ENCODE data around the gene LCK.
A peak's percentile ranks its signal among the peaks of the same experiment; 100 is the strongest.

LCK gene

GRCh38 chr1:32334864-32335534 is 83.9 kb downstream of the LCK start (continued):
- peak; percentile 78 for TF ChIP-seq PRDM10 (tag by site-specific recombination; IDR thresholded peaks at IDR 0.05)
- TF ChIP-seq ZBTB20 (tag by site-specific recombination; IDR thresholded peaks at IDR 0.05) = no peak; the same call in 1 of the 2 replicates
- peak; percentile 37; the same call in 1 of the 2 replicates for TF ChIP-seq ZNF596 (tag by site-specific recombination; IDR thresholded peaks at IDR 0.05)
- TF ChIP-seq ZIC2 (tag by site-specific recombination; IDR thresholded peaks at IDR 0.05) = peak; percentile 85
- no peak for TF ChIP-seq ZNF37A (tag by site-specific recombination; IDR thresholded peaks at IDR 0.05)
- TF ChIP-seq ZXDB (tag by site-specific recombination; IDR thresholded peaks at IDR 0.05) = 0 out of 2 replicates have a peak, but pooled peaks have one; percentile 17
- no peak for TF ChIP-seq ZNF639 (tag by site-specific recombination; IDR thresholded peaks at IDR 0.05)
- TF ChIP-seq ZNF76 (tag by site-specific recombination; IDR thresholded peaks at IDR 0.05; ENCODE audit: borderline replicate concordance, low read depth) = peak; percentile 25; the same call in 1 of the 2 replicates
- 0 out of 2 replicates have a peak, but pooled peaks have one; percentile 55 for TF ChIP-seq KLF16 (tag by site-specific recombination; IDR thresholded peaks at IDR 0.05)
- TF ChIP-seq ZNF335 (tag by site-specific recombination; conservative IDR thresholded peaks at IDR 0.05) = 0 out of 2 replicates have a peak, but pooled peaks have one; percentile 26
- no peak for TF ChIP-seq MZF1 (tag by site-specific recombination; IDR thresholded peaks at IDR 0.05; ENCODE audit: borderline replicate concordance)
- TF ChIP-seq ZNF660 (tag by site-specific recombination; IDR thresholded peaks at IDR 0.05) = peak; percentile 62; the same call in 1 of the 2 replicates
- no peak for TF ChIP-seq WT1 (tag by site-specific recombination; IDR thresholded peaks at IDR 0.05)
- peak; percentile 94 for TF ChIP-seq ZNF423 (tag by site-specific recombination; IDR thresholded peaks at IDR 0.05)
- TF ChIP-seq AEBP2 (tag by site-specific recombination; IDR thresholded peaks at IDR 0.05; ENCODE audit: borderline replicate concordance) = no peak
- TF ChIP-seq ZSCAN30 (tag by site-specific recombination; IDR thresholded peaks at IDR 0.05) = peak; percentile 76; the same call in 1 of the 2 replicates
- TF ChIP-seq ZBTB10 (tag by site-specific recombination; IDR thresholded peaks at IDR 0.05) = peak; percentile 78
- peak; percentile 51; the same call in 1 of the 2 replicates for TF ChIP-seq ZBTB17 (tag by site-specific recombination; IDR thresholded peaks at IDR 0.05)
- TF ChIP-seq TRIM28 (IDR thresholded peaks at IDR 0.05; ENCODE audit: borderline replicate concordance, low read length) = no peak
- no peak for TF ChIP-seq ZNF138 (tag by site-specific recombination; IDR thresholded peaks at IDR 0.05; ENCODE audit: borderline replicate concordance)
- peak; percentile 91 for TF ChIP-seq GLIS1 (tag by site-specific recombination; IDR thresholded peaks at IDR 0.05)
- no peak for TF ChIP-seq ZNF549 (tag by site-specific recombination; IDR thresholded peaks at IDR 0.05)
- peak; percentile 56 for TF ChIP-seq ZFHX2 (tag by site-specific recombination; conservative IDR thresholded peaks at IDR 0.05)
- TF ChIP-seq ZNF146 (tag by site-specific recombination; IDR thresholded peaks at IDR 0.05) = no peak
- no peak for TF ChIP-seq ZSCAN16 (tag by site-specific recombination; IDR thresholded peaks at IDR 0.05)
- TF ChIP-seq ZBTB48 (tag by site-specific recombination; IDR thresholded peaks at IDR 0.05) = peak; percentile 15; the same call in 1 of the 2 replicates
- TF ChIP-seq ZNF670 (tag by site-specific recombination; IDR thresholded peaks at IDR 0.05; ENCODE audit: low read depth) = no peak
- TF ChIP-seq GLIS2 (tag by site-specific recombination; IDR thresholded peaks at IDR 0.05) = peak; percentile 93
- peak; percentile 59; the same call in 1 of the 2 replicates for TF ChIP-seq ZNF600 (tag by site-specific recombination; IDR thresholded peaks at IDR 0.05)
